Retinal pigment epithelial cell (primary cell): ENCODE measurements around the gene TEAD3.
A peak's percentile ranks its signal among the peaks of the same experiment; 100 is the strongest.
"Not testable (repeated sequence)": the region's sequence is repeated elsewhere in the genome, so short reads cannot be mapped to it uniquely, and the experiment has no call there.

Source experiments
- DNase-seq: peaks from one replicate; pipeline ENCODE4 v3.0.0-alpha.2; 2010; ENCODE audit warnings: low read depth
- H3K4me3 ChIP-seq: 2 replicates; pipeline ENCODE4 v1.5.1; 2011; ENCODE audit warnings: mild to moderate bottlenecking, low read length, control low read depth, moderate library complexity
- TF ChIP-seq, protein P1 (sequence below): conservative IDR thresholded peaks from 2 replicates; pipeline ENCODE4 v1.5.1; 2011; ENCODE audit warnings: low read depth, low read length, control low read depth, inconsistent platforms

TEAD3 gene

DNA sequence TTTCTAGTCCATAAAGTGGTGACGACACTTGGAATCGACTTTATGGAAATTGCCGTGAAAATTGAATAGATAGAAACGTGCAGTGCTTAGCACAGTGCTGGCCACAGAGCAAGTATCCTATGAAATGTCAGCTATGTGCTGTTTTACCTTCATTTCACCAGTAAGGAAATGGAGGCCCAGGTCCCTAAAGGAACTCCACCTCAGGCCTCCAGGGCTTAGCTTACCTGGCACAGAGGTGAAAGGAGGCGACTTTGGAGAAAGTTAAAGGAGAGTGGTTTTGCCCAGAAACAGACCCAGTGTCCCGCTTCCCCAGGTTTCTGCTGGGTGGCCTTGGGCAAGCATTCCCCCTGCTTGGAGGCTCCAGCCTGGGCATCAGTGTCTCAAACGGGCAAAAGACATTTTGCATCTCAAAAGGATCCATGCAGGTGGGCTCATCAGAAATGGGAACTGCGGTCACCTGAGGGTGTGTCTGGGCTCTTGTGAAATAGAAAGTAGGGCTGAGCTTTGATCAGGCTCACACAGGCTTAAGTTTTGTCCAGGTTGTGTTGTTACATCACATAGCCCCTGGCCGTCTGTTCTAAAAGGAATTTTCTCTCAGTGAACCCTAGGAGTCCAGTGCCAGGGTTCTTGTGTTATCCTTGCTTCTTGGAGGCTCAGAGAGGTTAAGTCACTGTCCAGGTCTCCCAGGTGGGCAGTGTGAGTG is 22.6 kb upstream of the TEAD3 start:
- no peak overlapping the region for H3K4me3 ChIP-seq
- TF ChIP-seq, protein P1, sequence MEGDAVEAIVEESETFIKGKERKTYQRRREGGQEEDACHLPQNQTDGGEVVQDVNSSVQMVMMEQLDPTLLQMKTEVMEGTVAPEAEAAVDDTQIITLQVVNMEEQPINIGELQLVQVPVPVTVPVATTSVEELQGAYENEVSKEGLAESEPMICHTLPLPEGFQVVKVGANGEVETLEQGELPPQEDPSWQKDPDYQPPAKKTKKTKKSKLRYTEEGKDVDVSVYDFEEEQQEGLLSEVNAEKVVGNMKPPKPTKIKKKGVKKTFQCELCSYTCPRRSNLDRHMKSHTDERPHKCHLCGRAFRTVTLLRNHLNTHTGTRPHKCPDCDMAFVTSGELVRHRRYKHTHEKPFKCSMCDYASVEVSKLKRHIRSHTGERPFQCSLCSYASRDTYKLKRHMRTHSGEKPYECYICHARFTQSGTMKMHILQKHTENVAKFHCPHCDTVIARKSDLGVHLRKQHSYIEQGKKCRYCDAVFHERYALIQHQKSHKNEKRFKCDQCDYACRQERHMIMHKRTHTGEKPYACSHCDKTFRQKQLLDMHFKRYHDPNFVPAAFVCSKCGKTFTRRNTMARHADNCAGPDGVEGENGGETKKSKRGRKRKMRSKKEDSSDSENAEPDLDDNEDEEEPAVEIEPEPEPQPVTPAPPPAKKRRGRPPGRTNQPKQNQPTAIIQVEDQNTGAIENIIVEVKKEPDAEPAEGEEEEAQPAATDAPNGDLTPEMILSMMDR, result no peak
- DNase-seq, result no peak

DNA sequence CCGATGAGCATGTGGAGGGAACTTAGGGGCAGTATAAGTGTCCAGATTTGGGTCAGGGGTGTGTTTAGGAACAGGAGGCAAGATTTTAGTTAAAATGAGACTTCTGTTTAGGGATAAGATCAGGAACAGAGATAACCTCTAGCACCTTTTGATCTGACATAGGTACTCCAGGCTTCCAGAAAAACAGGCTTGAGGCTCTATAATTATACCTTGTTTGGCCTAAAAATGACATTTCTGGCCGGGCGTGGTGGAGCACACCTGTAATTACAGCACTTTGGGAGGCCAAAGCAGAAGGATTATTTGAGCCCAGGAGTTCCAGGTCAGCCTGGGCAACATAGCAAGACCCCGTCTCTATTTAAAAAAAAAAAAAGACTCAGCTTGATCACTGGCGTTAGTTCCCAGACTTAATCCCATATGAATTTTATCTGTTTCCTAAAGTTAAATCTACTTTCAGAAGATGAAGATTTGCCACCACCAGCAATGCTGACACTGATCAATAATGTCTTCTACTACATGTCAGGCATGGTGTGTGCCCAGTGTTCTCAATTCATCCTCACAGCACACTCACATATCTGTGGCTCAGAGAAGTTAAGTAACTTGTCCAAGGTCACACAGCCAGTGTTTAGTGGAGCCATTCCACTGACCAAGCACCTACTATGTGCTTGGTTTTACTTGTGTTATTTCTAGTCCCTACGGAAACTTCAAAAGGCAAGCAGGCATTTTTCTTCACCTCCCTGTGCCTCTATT is 21.9 kb upstream of the TEAD3 start:
- TF ChIP-seq, protein P1, result no peak
- DNase-seq, result no peak
- no peak overlapping the region for H3K4me3 ChIP-seq

DNA sequence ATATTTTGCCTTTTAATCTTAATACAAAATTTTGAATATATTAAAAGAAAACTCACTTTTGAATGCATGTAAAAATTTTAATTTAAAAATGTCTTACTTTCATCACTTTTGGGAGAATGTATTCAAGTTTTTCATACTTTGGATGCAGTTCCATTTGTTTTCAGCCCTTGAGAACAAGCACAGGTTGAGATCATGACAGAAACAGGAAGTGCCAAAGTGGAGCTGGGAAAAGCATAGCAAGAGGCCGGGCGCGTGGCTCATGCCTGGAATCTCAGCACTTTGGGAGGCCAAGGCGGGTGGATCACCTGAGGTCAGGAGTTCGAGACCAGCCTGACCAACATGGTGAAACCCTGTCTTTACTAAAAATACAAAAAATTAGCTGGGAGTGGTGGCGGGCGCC is 21.1 kb upstream of the TEAD3 start:
- H3K4me3 ChIP-seq, DNase-seq: not testable (repeated sequence)

DNA sequence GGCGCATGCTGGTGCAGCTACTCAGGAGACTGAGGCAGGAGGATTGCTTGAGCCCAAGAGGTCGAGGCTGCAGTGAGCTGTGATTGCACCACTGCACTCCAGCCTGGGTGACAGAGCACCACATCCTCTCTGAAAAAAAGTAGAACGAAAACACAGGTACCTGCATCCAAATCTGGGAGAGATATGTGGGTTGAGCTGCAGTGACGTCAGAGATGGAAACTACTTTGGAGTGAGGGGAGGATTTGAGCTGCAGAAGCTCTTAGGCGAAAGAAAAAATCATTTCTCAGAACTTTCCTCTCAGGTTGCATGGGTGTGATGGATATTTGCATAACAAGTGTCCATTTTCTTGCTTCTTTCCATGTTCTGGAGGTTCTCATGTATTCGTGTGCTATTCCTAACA is 19.8 kb upstream of the TEAD3 start:
- DNase-seq, result no peak
- TF ChIP-seq, protein P1, result no peak
- no peak overlapping the region for H3K4me3 ChIP-seq

DNA sequence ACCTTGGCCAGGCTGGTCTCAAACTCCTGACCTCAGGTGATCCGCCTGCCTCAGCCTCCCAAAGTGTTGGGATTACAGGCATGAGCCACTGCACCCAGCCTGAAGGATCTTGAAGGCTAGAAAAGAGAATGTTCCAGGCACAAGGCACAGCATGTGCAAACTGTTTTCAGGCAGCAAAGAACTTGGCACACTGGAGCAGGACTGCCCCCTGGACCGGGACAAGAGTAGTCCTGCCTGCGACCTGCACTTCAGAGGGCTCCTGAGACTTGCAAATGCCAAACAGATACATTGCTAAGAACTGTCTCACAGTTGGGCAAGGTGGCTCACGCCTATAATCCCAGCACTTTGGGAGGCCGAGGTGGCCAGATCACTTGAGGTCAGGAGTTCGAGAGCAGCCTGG is 19.1 kb upstream of the TEAD3 start:
- not testable (repeated sequence) for DNase-seq, H3K4me3 ChIP-seq

DNA sequence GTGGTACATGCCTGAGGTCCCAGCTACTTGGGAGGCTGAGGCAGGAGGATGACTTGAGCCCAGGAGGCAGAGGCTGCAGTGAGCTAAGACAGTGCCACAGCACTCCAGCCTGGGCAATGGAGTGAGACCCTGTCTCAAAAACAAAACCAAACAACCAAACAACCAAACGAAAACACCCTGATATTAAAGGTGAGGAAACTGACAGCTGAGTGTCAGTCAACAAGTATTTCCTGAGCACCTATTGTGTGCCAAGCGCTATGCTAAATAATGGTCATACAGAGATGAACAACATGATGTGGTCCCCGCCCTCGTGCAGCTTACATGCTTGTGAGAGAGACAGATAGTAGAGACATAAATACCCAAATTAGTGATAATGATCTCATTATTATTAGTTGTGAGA is 17.7 kb upstream of the TEAD3 start:
- H3K4me3 ChIP-seq, result no peak overlapping the region
- no peak for DNase-seq
- TF ChIP-seq, protein P1, result no peak

DNA sequence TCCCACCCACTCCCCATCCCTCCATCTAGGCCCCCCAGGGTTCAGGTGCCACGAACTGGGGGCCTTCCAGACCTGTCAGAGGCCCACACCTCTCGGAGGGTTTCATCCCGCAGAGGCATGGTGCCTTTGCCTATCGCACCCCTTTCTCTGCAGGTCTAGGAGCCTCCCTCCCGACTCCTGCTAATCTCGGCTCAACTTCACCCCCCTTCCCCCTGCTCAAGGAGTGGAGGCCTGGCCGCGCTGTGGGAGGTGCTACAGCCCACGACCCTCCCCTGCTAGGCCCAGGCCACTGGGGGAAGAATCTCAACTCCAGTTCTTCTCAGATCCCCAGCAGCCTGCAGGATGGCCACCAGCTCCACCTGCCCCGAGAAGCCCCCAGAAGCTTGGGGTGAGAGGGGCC is 15.9 kb upstream of the TEAD3 start, which contains the start of gene TULP1:
TSS of gene TULP1 (minus strand) at position 157 of the 400 bp plus-strand sequence. CDS start at position 119, 38 bp downstream.
- peak within 1 kb of the TSS; percentile 41 for H3K4me3 ChIP-seq
- TF ChIP-seq, protein P1, result no peak
- no peak for DNase-seq

DNA sequence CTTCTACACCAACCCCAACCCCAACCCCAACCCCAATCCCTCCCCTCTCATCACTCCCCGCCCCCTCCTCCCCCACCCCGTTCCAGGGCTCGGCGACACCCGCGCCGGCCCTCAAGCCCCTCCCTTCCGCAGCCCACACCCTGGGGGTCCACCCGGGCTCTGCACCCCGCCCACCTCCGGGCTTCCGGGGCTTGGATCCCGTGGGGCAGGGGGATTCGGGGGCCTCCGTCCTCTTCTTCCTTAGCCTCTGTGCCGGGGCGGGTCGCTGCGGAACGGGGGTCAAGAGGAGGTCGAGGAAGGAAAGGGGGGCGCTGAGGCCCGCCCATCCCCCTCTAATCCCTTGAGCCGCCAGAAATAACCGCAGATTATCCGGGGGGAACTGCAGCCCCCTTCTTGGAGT is 15.1 kb upstream of the TEAD3 start:
- TF ChIP-seq, protein P1, result no peak
- no peak for DNase-seq
- H3K4me3 ChIP-seq, result peak overlapping the region; percentile 41
